NCI-H2107 (cell line): ENCODE results near the gene DYNC1LI2.
A peak's percentile ranks its signal among the peaks of the same experiment; 100 is the strongest.
"Not testable (repeated sequence)": the region's sequence is repeated elsewhere in the genome, so short reads cannot be mapped to it uniquely, and the experiment has no call there.

Source experiments
- DNase-seq: peaks from one replicate; lab custom pipeline; 2025; lab: John Stamatoyannopoulos, UW

DYNC1LI2 gene

DNA sequence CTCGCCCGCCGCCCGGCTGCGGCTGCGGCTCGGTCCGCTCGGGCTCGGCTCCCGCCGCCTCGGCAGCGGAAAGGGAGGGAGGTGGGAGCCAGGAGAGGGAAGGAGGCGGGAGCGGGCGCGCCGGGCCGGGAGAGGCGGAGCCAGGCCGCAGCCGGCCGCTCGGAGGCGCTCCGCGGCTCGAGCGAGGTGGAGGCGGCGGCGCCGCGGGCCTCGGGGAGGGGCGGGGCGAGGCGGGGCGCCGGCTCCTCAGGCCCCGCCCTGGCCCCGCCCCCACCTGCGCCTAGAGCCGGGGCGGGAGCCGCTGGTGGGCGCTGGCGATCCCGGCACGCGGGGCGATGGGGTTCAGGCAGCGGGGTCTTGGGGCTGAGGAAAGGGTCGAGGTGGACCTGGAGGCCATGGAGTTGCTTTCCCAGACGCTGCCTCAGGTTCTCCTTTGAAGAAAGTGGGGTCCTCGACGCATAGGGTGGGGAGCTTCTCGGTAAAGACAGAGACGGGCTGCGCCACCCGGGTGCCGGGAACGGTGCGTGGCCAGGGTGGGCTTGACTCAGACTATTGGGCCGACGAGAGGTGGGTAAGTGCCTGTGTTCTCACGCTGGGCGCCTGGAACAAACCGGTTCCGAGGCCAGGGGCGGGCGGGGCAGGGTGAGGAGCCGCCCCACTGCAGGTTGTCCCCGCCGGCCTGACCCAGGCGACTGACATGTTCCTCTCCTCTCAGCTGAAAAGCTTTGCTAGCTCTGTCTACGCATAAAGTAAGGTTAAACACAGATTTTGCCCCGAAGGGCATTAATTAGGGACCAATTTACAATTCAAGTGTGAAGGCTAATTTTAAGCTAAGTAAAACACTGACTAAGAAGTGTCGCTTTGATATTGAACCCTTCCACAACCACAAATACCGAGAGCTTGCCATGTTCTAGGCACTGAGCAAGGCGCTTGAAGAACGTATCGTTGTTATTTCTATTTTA, 54.5 kb downstream of the DYNC1LI2 start, which contains the start of gene CMTM4:
TSS of gene CMTM4 (minus strand) at position 75 of the 962 bp plus-strand sequence. CDS start 218 bp downstream, outside the sequence.
- peak; percentile 82 for DNase-seq

DNA sequence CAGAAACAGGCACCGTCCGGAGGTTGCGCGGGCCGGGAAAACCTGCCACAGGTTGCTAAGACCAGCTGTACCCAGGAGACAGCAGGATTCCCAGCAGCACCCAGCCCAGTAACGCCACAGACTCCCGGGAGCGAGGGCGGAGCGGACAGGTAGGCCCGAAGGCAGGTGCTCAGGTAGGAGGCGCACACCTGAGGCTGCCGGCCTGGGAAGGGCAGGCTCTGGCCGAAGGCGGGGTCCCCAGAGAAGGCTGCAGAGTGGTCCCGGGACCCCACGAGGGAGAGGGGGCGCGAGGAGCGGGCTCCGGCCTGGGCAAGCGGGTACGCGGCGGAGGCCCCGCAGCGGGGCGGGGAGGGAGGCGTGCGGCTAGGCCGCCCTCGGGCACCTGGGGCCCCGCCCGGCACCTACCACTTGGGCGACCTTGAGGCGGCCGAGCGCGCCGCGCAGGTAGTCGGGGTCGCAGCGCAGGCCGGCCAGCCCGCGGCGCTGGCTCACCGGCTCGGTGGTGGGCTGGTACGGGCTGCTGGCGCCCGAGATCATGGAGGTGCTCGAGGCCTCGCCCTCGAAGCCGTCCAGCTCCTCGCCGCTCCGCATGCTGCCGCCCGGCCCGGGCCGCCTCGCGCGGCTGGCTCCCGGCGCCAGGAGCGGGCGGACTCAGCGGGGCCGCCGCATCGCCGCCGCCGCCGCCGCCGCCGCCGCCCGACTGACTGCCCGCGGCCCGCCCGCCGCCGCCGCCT, 55.3 kb downstream of the DYNC1LI2 start:
- DNase-seq, result no peak

DNA sequence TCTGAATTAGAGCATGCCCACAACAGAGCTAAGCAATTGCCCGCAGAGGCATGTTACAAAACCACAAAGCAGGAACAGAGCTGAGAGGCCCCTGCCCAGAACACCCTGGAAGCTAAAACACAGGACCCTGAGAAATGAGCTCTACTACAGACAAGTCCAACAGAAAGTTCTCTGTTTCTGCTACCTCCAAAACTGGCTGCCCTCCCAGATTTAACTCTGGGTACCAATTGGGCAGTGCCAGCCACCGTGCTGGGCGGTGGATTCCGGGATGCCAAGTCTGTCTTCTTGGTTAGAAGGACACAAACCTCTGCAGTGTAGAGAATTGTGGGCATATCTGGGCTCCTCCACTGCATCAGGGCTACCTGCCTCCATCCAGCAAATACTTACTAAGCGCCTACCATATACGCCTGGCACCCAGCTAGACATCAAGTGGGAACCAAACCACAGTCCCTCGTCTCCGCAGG, 55.9 kb downstream of the DYNC1LI2 start:
- DNase-seq, result no peak

DNA sequence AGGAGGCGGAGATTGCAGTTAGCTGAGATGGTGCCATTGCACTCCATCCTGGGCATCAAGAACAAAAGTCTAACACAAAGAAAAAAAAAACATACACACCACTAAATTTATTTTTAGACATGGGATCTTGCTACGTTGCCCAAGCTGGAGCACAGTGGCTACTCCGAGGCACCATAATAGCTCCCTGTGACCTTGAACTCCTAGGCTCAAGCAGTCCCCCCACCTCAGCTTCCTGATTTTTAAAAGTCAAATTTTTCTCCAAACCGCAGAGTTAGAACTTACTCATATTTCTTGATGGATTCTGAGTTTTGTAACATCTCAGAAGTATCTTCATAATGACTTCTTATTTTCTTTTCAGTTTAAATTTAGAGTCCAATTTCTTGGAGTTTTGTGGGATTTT, 58.3 kb downstream of the DYNC1LI2 start:
- no peak for DNase-seq

DNA sequence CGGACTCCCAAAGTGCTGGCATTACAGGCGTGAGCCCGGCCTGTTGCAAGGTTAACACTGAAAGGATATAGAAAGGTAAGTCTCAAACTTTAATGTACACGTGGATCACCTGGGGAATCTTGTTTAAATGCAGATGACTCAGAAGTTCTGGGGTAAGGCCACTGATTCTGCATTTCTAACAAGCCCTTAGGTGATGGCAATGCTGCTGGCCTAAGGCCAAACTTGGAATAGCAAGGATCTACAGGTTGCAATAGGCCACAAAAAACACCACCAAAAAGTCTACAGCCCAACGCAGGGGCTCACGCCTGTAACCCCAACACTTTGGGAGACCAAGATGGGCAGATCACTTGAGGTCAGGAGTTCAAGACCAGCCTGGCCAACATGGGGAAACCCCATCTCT, 59.1 kb downstream of the DYNC1LI2 start:
- DNase-seq, result no peak

DNA sequence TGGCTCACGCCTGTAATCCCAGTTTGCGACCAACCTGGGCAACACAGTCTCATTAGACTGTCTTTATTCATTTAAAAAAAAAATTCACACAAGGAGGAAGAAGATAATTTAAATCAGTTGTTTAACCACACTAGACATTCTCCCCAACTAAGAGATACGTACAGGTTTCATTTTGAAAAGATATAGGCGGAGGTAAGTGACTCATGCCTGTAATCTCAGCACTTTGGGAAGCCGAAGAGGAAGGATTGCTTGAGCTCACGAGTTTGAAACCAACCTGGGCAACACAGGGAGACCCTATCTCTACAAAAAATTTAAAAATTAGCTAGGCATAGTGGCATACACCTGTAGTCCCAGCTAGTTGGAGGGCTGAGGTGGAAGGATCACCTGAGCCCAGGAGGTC, 60.2 kb downstream of the DYNC1LI2 start:
- DNase-seq, result no peak

DNA sequence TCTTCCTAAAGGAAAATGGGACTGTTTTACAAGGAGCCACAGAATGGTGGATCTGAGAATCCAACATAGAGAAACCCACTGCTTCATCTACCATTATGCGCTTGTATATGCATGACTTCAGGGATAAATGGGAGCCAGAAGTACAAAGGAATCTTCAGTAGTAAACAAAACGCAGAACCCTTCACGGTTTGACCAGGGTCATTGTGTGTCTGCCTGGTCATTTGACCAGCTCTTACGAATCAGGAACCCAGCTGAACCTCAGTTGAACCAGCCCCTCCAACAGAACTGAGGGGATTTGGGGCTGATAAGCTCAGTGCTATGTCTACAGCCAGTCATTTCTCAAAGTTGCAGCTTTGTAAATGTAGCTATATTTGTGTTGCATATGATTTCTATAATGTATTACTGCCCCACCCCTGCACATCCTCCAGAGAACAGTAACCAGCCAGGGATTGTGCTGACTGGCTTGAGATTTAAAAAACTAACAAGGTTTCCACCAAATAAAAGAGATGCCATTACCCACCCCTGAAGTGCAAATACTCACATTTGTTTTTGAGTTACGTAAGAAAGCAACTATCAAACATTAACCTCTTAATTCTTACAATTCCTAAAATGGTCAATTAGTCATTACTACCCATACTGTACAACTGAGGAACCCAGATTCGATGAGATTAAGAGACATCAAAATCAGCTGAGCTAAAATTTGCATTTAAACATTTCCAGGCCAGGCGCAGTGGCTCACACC, 61.1 kb downstream of the DYNC1LI2 start:
- DNase-seq, result no peak

DNA sequence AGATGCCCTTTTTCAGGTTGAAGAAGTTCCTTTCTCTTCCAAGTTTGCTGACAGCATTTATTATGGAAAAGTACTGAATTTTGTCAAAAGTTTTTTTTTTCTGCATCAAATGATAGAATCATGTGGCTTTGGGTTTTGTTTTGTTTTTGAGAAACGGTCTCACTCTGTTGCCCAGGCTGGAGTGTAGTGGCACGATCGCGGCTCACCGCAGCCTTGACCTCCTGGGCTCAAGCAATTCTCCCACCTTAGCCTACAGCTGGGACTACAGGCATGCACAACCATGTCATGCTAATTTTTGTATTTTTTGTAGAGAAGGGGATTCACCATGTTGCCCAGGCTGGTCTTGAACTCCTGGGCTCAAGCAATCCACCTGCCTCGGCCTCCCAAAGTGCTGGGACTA, 62.1 kb downstream of the DYNC1LI2 start:
- no peak for DNase-seq

DNA sequence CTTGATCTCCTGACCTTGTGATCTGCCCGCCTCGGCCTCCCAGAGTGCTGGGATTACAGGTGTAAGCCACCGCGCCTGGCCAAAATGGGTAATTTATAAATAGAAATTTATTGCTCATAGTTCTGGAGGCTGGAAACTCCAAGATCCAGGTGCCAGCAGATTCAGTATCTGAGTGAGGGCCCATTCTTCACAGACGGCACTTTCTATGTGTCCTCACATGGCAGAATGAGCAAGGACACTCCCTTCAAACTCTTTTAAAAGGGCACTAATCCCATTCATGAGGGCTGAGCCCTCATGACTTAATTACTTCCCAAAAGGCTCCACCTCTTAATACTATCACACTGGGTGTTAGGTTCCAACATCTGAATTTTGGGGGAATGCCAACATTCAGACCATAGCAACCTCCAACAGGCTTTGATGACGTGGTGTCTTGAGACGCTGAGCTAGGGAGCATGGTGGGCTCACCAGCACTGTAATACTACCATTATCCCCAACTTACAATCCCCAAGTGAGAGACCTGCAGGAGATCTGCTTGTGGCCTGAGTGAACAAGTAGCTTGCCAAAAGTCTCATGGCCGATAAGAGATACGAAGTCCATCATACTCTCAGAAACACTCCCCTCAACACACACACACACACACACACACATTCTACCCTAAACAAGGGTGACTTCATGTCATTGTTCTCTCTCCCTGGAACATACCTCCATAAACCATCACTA, 63.3 kb downstream of the DYNC1LI2 start:
- DNase-seq, result no peak

DNA sequence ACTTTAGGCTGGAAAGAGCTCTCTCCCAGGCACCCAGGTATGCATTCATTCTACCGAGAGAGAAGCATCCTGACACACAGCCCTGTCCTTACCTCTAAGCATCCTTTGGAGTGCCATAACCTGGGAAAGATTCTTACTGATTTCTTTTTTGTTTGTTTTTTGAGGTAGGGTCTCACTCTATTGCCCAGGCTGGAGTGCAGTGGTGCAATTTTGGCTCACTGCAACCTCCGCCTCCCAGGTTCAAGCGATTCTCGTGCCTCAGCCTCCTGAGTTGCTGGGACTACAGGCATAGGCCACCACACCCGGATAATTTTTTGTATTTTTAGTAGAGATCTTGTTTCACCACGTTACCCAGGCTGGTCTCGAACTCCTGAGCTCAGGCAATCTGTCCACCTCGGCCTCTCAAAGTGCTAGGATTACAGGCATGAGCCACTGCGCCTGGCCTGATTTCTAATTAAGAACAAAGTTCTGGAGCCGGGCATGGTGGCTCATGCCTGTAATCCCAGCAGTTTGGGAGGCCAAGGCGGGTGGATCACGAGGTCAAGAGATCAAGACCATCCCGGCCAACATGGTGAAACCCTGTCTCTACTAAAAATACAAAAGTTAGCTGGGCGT, 65.8 kb downstream of the DYNC1LI2 start:
- DNase-seq, result not testable (repeated sequence)

DNA sequence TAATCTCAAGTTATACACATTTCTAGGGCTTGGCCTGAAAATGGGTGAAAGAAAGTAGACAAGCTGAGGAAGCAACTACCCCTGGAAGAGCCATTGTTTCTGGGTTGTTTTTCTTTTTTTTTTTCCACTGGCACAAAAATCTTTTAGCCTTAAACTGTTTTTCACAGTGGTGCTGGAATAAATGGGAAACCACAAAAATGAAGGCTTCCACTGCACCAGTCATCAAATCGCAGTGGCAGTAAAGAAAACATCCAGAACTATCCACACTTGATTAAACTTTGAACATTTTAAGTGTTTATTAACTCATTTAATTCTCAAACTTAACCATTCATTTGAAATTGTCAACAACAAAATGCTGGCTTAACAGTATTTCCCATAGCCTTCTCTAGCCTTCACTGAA, 69.1 kb downstream of the DYNC1LI2 start:
- no peak for DNase-seq

DNA sequence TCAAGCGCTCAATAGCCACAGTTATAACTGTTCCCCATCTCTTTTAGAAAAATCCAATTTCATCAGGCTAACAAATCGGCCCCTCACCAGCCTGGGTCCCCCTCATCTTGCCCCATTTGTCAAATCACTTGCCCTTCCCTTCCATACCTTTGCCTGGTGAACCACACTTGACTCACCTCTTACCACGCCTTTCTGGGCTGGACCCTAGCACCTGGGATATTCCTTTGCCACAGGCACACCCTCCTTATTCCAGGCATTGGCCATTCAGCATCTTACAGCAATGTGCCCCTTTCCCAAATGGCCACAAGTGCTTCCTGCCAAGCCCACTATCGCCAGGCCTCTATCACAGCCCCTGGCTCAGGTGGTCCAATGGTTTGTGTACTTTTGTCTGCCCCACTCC, 69.7 kb downstream of the DYNC1LI2 start:
- DNase-seq, result no peak

DNA sequence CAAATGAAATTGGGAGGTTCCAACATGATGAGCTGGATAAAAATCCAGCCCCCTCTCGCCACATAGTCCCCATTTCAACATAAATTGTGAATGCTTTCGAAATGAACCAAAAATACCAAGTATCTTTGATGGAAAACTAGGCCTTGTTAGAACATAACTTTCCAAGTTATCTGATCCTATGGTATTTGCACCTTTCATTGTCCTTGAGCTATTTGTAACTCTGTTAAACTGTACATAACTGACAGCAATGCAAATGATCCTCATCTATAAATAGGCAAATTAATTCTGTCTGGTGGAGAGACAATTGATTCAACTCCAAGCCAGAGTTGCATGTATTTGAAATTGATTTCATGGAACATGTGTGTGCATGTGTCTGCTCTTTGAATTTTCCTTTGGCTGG, 73.1 kb downstream of the DYNC1LI2 start:
- DNase-seq, result no peak

DNA sequence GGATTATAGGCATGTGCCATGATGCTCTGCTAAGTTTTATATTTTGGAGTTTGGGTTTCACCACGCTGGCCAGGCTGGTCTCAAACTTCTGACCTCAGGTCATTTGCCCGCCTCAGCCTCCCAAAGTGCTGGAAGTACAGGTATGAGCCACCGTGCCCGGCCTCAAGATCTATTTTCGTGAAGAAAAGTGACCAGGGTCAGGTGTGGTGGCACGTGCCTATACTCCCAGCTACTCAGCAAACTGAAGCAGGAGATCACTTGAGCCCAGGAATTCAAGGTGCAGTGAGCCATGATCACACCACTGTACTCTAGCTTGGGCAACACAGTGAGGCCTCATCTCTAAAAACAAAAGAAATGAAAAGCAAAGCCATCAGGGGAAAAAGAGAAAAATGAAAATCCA, 73.6 kb downstream of the DYNC1LI2 start:
- DNase-seq, result no peak

DNA sequence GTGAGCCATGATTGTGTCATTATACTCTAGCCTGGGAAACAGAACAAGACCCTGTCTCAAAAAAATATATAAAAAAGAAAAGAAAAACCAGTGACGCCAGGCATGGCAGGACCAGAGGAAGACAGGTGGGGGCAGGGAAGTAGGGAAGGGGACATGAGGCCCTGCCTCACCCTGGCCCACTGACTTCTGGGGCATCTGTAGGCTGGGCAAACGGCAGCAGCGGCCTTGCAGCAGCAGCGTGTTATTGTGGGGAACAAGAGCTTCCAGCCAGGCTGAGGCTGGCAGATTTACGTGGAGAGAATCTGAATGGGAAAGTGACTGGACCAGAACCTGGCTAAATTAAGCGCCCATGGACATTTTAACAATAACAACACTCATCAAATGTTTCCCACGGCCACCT, 74.2 kb downstream of the DYNC1LI2 start:
- DNase-seq, result no peak

DNA sequence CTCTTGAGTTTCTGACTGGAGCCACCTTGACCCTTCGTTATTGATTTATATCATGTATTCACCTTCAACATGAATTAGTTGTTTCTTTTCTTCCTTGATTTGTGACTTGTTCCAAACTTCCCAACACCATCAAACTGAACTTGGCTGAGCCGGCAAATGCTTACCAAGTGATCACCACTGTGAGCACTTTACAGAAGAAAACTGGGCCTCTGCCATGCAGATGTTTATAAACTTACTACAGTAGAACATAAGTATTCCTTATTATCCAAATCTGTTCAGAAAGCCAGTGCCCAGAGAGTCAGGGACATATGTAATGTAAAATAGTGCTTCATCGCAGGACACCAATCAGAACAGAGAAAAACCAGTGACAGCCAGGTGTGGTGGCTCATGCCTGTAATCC, 74.8 kb downstream of the DYNC1LI2 start:
- no peak for DNase-seq

DNA sequence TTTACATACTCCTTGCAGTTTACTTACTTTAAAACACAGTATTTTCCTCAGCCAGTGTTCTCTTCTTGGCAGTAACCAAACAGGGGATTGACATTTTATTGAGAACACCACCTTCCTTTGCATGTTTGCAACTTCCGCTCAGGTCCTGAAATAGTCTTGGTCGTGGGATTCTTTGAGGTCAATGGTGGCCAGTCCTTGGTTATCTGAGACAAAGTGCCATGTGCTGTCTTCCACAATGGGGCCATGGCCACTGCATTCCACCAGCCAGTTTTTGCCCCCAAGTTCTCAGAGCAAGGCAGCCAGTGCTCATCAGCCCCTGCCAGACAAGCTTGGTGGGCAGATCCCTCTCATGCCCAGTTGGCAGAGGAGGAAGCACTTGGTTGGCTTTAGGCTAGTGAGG, 77.7 kb downstream of the DYNC1LI2 start:
- DNase-seq, result no peak
